Sigmoid colon (tissue), 7 donors: ENCODE results near the gene MMP12. TPM values are rescaled to one million over a fixed set of nuclear protein-coding genes. Genes with fewer than 3 reads are reported as not detected.

Experiments used
- DNase-seq: peaks from one replicate; pipeline ENCODE4 v3.0.0-alpha.2; 2019
- H3K27ac ChIP-seq, 4 donors: fragments of 200-600 bp; sonication (generic); one replicate each; pipeline ENCODE4 v1.5.1; 2016 to 2019; ENCODE audit warnings: mild to moderate bottlenecking in 1 of 4
- H3K27me3 ChIP-seq, 3 donors: fragments of 200-600 bp; sonication (generic); one replicate each; pipeline ENCODE4 v1.5.1; 2019; ENCODE audit warnings: mild to moderate bottlenecking in 1 of 3
- H3K36me3 ChIP-seq, 4 donors: fragments of 200-600 bp; sonication (generic); one replicate each; pipeline ENCODE4 v1.5.1; 2016 to 2019
- H3K4me1 ChIP-seq, 4 donors: fragments of 200-600 bp; sonication (generic); one replicate each; pipeline ENCODE4 v1.5.1; 2017 to 2019
- H3K4me3 ChIP-seq, 4 donors: fragments of 200-600 bp; sonication (generic); one replicate each; pipeline ENCODE4 v1.5.1; 2017 to 2019; ENCODE audit warnings: mild to moderate bottlenecking in 2 of 4, moderate library complexity in 1 of 4
- H3K9me3 ChIP-seq, 4 donors: fragments of 200-600 bp in 3 of 4; sonication (generic) in 3 of 4; one replicate each; pipeline versions ENCODE4 v1.5.1 to v1.6.1; 2013 to 2019
- EP300 ChIP-seq, 4 donors: sonication (generic); formaldehyde crosslinking; IDR thresholded peaks; one replicate each; pipeline ENCODE4 v1.6.1; 2017; ENCODE audit warnings: antibody characterized with exemption in 4 of 4
- POLR2A ChIP-seq, 2 donors: fragments of 450-650 bp; IDR thresholded peaks; one replicate each; pipeline ENCODE4 v1.6.1; 2016; ENCODE audit warnings: antibody characterized with exemption in 2 of 2, mild to moderate bottlenecking in 2 of 2, moderate library complexity in 2 of 2
- POLR2AphosphoS5 ChIP-seq, 4 donors: sonication (generic); formaldehyde crosslinking; IDR thresholded peaks; one replicate each; pipeline ENCODE4 v1.6.1; 2017; ENCODE audit warnings: antibody characterized with exemption in 4 of 4
- WGBS, 2 donors: extraction: QIAGEN DNeasy Blood & Tissue Kit; methylation state at CpG; one replicate each; pipeline ENCODE4 v1.1.7; 2013; 5-methylcytosine and 5-hydroxymethylcytosine counted together
- intact Hi-C: fragments of 100-400 bp; cut with DNase I; formaldehyde crosslinking; loops from one replicate; pipeline ENCODE4 v1.15.1; 2023
- polyA plus RNA-seq, 3 donors: library from polyadenylated mRNA; stranded (reverse); fragments of 200-250 nt; gene quantifications; one replicate each; pipeline ENCODE4 v1.2.3, GENCODE V29; 2013
- total RNA-seq, 4 donors: library from RNA; depleted of rRNA; stranded (reverse); fragments of >200 nt; gene quantifications; one replicate each; pipeline ENCODE4 v1.1.0, GENCODE V29; 2016
- TF ChIP-seq, protein P1 (sequence below), 4 experiments: fragments of 450-650 bp in 3 of 4; fragments of 200-600 bp in 1 of 4; IDR thresholded peaks; one replicate each; pipeline ENCODE4 v1.5.1; 2016 to 2019; ENCODE audit warnings: antibody characterized with exemption in 4 of 4, mild to moderate bottlenecking in 3 of 4, moderate library complexity in 2 of 4
- donor health status: healthy with polysubstance abuse.
- donor health status: Bipolar disorder and iron deficiency.
- donor health status: healthy.

The MMP12 gene
- total and polyA plus RNA-seq, 7 donors = 1.8 to 209 (median 17.0) TPM; not detected in 3

- Histone ChIP-seq H3K9me3 (no peaks in the 10 kb centered on the region), H3K27me3 (no peaks in the 10 kb centered on the region), H3K36me3 (no peaks in the 10 kb centered on the region), H3K27ac (no peak overlapping the region), H3K4me1 (peaks cover 0 to 17% (median 7%) of the 10 kb centered on the region in 4 donors), H3K4me3 (no peak overlapping the region)
- no peak for DNase-seq
- WGBS, 2 donors = 15 to 60% methylated on average over 2 of the region's 2 CpGs
- intact Hi-C loops = no loop called here
- TF ChIP-seq POLR2A (IDR thresholded peaks at IDR 0.05) = no peak
- TF ChIP-seq, protein P1, sequence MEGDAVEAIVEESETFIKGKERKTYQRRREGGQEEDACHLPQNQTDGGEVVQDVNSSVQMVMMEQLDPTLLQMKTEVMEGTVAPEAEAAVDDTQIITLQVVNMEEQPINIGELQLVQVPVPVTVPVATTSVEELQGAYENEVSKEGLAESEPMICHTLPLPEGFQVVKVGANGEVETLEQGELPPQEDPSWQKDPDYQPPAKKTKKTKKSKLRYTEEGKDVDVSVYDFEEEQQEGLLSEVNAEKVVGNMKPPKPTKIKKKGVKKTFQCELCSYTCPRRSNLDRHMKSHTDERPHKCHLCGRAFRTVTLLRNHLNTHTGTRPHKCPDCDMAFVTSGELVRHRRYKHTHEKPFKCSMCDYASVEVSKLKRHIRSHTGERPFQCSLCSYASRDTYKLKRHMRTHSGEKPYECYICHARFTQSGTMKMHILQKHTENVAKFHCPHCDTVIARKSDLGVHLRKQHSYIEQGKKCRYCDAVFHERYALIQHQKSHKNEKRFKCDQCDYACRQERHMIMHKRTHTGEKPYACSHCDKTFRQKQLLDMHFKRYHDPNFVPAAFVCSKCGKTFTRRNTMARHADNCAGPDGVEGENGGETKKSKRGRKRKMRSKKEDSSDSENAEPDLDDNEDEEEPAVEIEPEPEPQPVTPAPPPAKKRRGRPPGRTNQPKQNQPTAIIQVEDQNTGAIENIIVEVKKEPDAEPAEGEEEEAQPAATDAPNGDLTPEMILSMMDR (IDR thresholded peaks at IDR 0.05) = no peak
- TF ChIP-seq POLR2AphosphoS5 (IDR thresholded peaks at IDR 0.05) = no peak
- no peak for TF ChIP-seq EP300 (IDR thresholded peaks at IDR 0.05)
Observed at GRCh38 chr11:102853956-102854355, 20.8 kb downstream of the MMP12 start.

GRCh38 chr11:102853055-102853454 lies 21.7 kb downstream of the MMP12 start:
- Histone ChIP-seq H3K4me3 (no peak overlapping the region), H3K27ac (no peak overlapping the region), H3K4me1 (peaks cover 0 to 17% (median 7%) of the 10 kb centered on the region in 4 donors), H3K9me3 (no peaks in the 10 kb centered on the region), H3K27me3 (no peaks in the 10 kb centered on the region), H3K36me3 (no peaks in the 10 kb centered on the region)
- no peak for DNase-seq
- TF ChIP-seq POLR2A (IDR thresholded peaks at IDR 0.05) (no peak), POLR2AphosphoS5 (IDR thresholded peaks at IDR 0.05) (no peak), EP300 (IDR thresholded peaks at IDR 0.05) (no peak)
- TF ChIP-seq, protein P1 (IDR thresholded peaks at IDR 0.05) = no peak
- 85 to 90% methylated on average over 3 of the region's 3 CpGs for WGBS, 2 donors
- intact Hi-C loops = no loop called here

DNA sequence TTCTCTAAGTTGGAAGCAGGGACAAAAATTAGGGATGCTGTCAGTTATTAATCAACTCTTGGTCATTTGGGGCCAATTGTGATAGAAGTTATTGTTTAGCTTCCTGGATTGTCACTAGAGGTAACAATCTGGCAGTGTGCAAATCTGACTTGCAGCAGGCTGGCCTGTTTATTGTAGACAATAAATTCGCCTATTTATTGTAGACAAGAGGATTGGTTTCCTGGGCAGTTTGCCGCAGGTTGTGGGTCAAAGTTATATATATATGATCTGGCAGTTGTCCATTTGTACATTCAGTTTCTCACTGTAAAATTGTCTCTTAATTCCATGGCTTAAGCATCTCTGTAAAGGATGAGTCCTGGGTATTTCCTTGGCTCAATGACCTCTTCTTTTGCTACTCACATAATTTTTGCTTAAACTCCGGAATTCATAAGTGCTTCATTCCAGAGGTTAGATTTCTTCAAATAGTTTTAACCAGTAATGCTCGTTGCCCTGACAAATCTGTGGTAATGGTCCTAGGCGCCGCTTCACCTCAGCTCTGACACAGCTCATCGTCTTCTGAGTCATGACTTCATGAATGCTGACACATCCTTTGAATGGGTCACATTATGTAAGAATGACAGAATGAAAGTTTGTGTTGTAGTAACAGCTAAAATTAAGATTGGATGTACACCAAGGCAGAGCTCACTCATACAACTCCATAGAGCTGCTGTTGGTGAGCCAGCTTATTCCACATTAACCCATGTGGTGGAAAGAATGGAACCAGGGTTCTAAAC lies 23.6 kb downstream of the MMP12 start:
- TF ChIP-seq POLR2A (IDR thresholded peaks at IDR 0.05) = no peak
- TF ChIP-seq, protein P1 (IDR thresholded peaks at IDR 0.05) = no peak
- TF ChIP-seq POLR2AphosphoS5 (IDR thresholded peaks at IDR 0.05) = no peak
- no peak for TF ChIP-seq EP300 (IDR thresholded peaks at IDR 0.05)
- Histone ChIP-seq H3K4me3 (no peak overlapping the region), H3K27me3 (no peaks in the 10 kb centered on the region), H3K27ac (no peak overlapping the region), H3K9me3 (no peaks in the 10 kb centered on the region), H3K4me1 (peaks cover 0 to 17% (median 7%) of the 10 kb centered on the region in 4 donors), H3K36me3 (no peaks in the 10 kb centered on the region)
- intact Hi-C loops = no loop called here
- 36 to 66% methylated on average over 7 of the region's 7 CpGs for WGBS, 2 donors
- DNase-seq = no peak

- Histone ChIP-seq H3K4me1 (peaks cover 0 to 17% (median 7%) of the 10 kb centered on the region in 4 donors), H3K4me3 (no peak overlapping the region), H3K36me3 (no peaks in the 10 kb centered on the region), H3K27ac (no peak overlapping the region), H3K27me3 (no peaks in the 10 kb centered on the region), H3K9me3 (no peaks in the 10 kb centered on the region)
- TF ChIP-seq POLR2A (IDR thresholded peaks at IDR 0.05) (no peak), POLR2AphosphoS5 (IDR thresholded peaks at IDR 0.05) (no peak), EP300 (IDR thresholded peaks at IDR 0.05) (no peak)
- TF ChIP-seq, protein P1 (IDR thresholded peaks at IDR 0.05) = no peak
- intact Hi-C loops = no loop called here
- WGBS, 2 donors = 64 to 69% methylated on average over 1 of the region's 1 CpG
- no peak for DNase-seq
Observed at GRCh38 chr11:102849311-102849710, 25.5 kb downstream of the MMP12 start.
